ENCODE data around the gene OST4.
"Not testable (repeated sequence)": the region's sequence is repeated elsewhere in the genome, so short reads cannot be mapped to it uniquely, and the experiment has no call there.

OST4 gene

GRCh38 chr2:27078267-27079194, 7.1 kb upstream of the OST4 start, which contains the start of gene EMILIN1:
EMILIN1 (plus strand) TSS chr2:27078615; CDS start chr2:27079066, 451 bp downstream.
- no peak for DNase-seq

GRCh38 chr2:27077231-27077630, 5.8 kb upstream of the OST4 start:
- DNase-seq, result no peak

DNA sequence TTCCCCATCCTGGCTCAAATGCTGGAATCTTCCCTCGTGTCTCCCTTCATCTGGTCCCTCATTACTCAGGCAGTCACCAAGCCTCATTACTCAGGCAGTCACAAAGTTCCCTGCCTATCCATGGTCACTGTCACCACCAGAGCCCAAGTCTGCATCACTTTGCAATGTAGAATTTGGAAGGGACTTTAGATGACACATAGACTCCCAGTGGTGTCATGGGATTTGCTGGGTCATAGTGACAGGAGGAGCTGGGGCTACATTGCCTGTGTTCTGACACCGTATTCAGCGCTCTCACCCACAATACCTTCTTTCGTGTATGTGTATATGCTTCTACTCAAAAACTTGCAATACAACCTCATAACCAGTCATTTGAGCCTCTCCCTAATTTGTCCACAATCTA, 4.9 kb upstream of the OST4 start:
- DNase-seq, result no peak

DNA sequence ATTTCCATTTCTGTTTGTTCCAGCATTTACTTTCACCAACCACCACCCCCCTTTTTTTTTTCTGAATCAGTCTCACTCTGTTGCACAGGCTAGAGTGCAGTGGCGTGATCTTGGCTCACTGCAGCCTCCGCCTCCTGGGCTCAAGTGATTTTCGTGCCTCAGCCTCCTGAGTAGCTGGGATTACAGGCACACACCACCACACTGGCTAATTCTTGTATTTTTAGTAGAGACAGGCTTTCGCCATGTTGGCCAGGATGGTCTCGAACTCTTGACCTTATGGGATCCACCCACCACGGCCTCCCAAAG, 4.1 kb upstream of the OST4 start:
- not testable (repeated sequence) for DNase-seq

GRCh38 chr2:27074738-27075565, 3.5 kb upstream of the OST4 start:
- peak; percentile 11 for DNase-seq

DNA sequence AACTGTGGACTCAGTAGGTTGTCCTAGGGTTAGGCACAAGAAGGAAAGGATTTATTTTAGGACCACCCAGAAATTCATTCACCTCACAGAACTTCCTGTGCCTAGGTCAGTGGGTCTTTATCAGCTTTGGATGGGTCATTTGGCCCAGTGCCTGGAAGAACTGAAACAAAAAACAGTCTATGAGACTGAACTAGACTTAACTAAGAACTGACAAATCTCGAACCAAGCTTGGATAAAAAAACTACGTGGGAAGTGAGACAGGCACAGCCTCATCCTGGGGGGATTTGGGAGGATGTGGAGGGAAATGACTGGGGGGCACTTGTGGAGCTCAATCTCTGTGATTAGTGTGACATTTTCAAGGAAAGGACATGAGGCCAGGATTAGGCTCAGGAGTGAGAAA, 2.3 kb upstream of the OST4 start:
- no peak for DNase-seq

- DNase-seq, result no peak
Measured at GRCh38 chr2:27072920-27073319, 1.5 kb upstream of the OST4 start.

DNA sequence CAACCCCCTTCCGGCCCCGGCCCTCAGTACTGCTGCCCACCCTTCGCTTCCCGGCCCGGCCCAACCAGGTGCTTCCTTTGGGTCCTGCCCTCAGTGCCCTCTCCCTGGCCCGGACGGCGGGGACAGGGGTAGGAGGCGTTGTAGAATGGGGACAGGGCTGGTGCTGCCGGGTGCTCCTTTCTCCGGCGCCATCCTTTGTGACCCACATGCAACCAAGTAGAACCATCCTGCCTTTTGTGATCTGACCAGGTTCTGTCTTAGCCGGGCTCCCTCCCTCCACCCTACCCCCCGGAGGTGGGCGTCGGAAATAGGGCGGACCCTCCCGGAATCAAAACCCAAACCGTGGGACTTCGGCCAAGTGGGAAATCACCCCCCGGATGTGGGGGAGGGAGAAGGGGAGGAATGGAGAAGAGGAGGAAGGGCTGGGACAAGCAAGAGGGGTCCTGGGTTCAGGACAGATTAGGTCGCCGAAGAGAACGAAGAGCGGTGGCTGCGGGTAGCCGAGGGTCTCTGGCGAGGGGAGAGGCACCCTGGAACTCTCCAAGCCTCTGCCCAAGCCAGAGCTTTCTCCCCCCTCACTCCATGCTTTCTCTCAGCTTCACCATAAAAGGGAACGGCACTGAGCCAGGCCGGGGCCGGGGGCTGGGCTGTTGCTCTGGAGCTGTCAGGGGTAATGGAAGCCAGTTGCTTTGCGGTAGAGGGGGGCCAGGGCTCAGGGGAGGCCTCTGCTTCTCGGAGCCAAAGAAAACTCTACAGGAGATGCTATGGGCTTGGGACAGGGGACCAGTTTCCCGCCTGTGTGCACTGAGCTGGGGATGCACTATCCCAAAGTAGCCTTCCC, 756 bp upstream of the OST4 start:
- no peak for DNase-seq

- no peak for DNase-seq
Measured at GRCh38 chr2:27070653-27071276, 689 bp downstream of the OST4 start.

DNA sequence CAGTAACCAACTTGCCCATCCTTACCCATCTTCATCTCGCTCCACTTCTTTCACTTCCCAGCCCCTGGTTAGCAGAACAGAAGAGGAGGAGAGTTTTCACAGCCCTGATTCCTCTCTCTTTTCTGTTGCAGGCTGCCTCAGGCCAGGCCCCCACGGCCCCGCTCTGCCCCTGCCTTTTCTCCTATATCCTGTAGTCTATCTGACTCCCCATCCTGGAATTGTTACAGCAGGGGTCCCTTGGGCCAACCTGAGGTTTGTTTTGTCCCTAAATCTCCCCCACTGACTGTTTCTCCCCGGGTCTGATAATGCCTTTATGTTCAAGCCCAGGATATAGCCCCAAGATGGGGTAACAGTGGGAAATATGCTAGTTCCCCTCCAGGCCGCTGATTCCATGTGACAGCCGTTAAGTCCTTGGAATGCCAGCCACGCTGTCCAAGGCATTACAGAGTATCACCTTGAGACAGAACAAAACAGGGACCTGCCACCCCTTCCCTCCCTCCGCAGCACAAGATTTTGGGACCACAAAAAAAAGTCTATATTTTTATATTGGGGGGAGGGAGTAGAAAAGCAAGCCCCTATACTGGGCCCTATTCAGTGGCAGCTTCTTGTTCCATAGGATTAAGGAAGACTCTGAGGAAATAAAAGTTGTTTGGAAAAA, 1.4 kb downstream of the OST4 start:
- DNase-seq, result no peak

- DNase-seq, result no peak
Measured at GRCh38 chr2:27069436-27069835, 2.0 kb downstream of the OST4 start.

- DNase-seq, result no peak
Measured at GRCh38 chr2:27067385-27067784, 4.1 kb downstream of the OST4 start.

DNA sequence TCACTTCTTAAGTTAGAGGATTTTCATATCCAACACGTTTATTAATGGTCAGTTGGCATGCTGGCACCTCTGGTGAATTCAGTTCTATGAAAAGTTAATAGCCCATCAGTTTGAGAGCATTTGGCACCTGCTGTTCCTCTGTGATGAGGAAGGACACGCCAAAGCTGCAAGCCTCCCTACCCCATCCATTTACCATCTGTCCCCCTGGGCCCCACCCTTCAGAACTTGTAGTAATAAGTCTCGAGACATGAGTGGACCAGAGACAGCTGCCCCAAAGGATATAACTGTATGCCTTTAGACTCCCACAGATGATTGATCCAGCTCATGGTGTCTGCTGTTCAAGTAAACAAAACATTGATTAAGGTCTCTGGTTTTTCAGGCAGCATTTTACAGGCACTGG, 6.3 kb downstream of the OST4 start:
- DNase-seq, result no peak

DNA sequence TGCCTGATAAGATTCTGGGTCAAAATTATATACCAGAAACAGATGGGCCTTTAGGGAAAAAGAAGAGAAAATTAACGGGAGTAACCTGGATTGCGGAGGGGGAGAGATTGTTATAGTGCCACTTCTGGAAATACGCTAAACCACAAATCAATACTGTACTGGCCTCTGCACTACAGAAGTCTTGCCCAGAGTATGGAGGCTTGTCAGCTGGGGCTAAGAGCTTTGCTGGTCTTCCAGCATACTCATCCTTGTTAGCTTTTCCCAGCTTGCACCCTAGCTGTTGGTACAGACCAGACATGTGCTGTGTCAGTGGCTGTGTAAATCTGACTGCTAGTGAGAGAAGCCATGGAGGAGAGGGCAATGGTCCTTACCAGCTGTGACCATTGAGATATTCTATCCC, 11.1 kb downstream of the OST4 start:
- no peak for DNase-seq

GRCh38 chr2:27059141-27059820, 12.2 kb downstream of the OST4 start:
- DNase-seq, result no peak

DNA sequence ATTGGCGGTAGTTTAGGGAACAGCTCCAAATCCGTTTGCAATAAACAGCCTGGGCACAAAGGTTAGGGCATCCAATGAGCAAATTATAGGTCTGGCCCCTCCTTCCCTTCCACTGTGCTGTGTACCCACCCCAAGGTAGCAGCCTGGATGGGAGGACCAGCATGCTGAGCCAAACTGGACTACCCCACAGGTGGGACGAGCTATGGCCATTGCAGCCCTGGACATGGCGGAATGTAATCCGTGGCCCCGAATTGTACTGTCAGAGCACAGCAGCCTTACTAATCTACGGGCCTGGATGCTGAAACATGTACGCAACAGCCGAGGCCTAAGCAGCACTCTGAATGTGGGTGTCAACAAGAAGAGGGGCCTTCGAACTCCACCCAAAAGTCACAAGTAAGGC, 13.2 kb downstream of the OST4 start:
- DNase-seq, result no peak

- DNase-seq, result no peak
Measured at GRCh38 chr2:27057184-27057583, 14.3 kb downstream of the OST4 start.

GRCh38 chr2:27054721-27055120, 16.7 kb downstream of the OST4 start:
- no peak for DNase-seq

DNA sequence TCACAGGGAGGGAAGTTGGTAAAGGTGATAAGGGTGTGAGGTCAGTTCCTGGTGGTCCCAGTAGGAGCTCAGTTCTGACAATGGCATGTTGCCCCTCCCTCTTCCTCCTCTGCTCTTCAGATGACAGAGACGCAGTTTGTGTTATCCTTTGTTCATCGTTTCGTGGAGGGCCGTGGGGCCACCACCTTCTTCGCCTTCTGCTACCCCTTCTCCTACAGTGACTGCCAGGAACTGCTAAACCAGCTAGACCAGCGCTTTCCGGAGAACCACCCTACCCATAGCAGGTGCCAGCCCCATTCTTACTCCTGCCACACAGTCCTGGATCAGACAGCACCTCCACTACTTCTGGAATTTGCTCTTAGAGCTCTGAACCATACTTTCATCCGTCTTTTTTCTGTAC, 17.7 kb downstream of the OST4 start:
- no peak for DNase-seq

DNA sequence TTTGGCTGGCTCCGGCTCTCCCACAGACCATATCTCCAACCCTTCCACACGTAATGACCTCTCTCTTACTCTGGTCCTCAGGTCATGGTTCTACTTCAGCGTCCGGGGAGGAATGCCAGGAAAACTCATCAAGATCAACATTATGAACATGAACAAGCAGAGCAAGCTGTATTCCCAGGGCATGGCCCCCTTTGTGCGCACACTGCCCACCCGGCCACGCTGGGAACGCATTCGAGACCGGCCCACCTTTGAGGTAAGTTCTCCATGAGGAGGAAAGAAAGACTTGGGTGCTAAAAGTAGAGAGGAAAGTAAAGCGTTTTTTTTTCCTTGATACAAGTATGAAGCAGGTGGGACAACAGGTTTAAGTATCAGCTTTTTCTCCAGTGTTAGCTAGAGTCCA, 18.1 kb downstream of the OST4 start:
- DNase-seq, result no peak

- peak; percentile 18 for DNase-seq
Measured at GRCh38 chr2:27051902-27052645, 19.4 kb downstream of the OST4 start.

All from NCI-H1105 (cell line).